A172 (cell line): Measurements from ENCODE around the gene PIH1D1. TPM values are rescaled to one million over a fixed set of nuclear protein-coding genes. Genes with fewer than 3 reads are reported as not detected.
"Not testable (repeated sequence)": the region's sequence is repeated elsewhere in the genome, so short reads cannot be mapped to it uniquely, and the experiment has no call there.

Source experiments
- DNase-seq: peaks from one replicate; pipeline ENCODE4 v3.0.0-alpha.2; 2015; ENCODE audit warnings: low spot score
- total RNA-seq: library from RNA; depleted of rRNA; stranded (reverse); fragments of >200 nt; shearing (Covaris generic); gene quantifications from 2 replicates; pipeline ENCODE4 v1.2.3, GENCODE V29; 2014

PIH1D1 gene
- total RNA-seq, 1 experiment from 2014 or later, result 119 TPM

DNA sequence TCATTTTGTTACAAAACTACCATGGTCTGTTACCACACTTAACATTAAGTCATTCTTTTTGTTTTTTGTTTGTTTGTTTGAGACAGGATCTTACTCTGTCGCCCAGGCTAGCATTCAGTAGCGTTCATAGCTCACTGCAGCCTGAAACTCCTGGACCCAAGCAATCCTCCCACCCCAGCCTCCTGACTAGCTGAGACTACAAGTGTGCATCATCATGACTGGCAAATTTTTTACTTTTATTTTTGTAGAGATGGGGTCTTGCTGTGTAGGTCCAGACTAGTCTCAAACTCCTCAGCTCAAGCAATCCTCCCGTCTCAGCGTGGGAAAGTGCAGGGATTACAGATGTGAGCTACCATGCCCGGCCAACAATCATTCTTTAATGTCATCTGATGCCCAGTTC, 4.7 kb upstream of the PIH1D1 start:
- no peak for DNase-seq

DNA sequence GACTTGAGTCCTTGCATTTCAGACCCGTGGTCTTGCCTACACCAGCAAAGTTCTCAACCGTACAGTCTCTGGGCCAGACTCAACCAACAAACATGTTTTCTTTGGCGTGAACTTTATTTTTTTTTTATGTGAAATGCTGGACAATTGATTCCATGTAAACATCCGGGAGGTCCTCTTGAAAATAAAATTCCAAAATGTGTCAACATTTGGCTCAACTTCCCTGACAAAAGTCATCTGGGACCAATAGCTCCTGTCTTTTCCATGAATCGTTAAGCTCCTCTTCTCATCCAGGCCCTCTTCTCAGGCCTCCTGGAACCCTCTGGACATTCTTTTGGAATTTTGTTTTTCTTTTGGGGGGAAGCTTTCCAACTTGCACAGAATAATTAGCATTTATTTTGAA, 4.2 kb upstream of the PIH1D1 start:
- no peak for DNase-seq

DNA sequence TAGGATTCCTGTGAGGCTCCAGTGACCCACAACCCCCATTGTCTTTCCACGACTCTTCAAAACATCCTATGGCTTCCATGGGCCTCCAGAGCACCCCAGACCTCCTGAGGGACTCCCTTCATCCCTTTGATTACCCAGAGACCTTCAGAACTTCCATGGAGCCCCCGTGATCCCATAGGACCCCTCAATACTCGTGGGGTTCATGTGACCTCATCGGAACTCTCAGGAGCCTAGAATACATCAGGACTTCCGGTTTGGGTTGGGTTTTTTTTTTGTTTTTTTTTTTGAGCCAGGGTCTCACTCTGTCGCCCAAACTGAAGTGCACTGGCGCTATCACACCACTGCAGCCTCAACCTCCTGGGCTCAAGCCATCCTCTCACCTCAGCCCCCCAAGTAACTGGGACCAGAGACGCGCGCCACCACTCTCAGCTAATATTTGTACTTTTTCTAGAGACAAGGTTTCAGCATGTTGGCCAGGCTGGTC, 2.2 kb upstream of the PIH1D1 start:
- no peak for DNase-seq

DNA sequence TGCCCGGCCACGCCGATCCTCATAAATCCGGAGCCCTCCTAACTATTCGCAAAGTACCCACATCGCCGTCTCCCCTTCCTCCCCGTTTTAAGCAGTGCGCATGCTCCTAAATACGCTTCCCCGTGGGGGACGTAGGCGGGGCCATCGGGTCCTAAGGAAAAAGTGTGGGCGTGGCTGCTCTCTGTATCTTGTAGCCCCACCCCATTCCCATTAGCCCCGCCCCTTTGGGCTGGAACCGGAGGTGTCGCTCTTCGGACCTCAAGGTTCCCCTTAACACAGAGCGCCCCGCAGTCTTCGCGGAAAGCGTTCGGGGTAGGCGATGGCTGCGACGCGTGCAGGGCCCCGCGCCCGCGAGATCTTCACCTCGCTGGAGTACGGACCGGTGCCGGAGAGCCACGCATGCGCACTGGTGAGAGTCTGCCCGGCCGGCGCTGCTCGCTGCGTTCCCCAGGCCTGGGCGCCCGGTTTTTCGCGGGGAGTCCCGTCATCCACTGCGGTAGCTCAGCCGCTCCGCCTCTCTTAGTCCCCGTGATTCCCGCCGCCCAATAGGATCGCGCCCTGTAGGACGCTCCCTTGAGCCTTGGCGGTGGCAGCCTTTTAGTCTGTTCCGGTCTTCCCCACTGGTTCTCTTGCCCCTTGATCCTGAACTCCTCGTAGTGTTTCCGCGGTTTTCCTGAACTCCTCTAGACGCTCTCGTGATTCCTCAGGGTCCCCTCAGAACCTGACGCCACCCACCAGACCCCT, 1.6 kb upstream of the PIH1D1 start, which contains the start of gene ALDH16A1:
TSS of gene ALDH16A1 (plus strand) at position 213 of the 744 bp plus-strand sequence. CDS start at position 320, 107 bp downstream.
- peak; percentile 98 for DNase-seq

DNA sequence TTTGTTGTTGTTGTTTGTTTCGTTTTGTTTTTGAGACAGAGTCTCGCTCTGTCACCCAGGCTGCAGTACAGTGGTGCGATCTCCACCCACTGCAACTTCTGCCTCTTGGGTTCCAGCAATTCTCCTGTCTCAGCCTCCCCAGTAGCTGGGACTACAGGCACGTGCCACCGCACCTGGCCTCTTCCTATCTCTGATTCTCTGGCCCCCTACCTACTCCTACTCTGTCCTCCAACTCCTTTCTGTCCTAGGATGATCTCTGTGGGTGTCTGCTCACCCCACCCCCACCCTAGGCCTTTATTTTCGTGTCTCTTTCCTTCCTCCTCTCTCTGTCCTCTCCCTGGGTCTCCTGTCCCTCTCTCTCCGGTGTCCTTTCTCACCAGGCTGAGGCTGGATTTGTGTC, 1.2 kb downstream of the PIH1D1 start:
- DNase-seq, result no peak

DNA sequence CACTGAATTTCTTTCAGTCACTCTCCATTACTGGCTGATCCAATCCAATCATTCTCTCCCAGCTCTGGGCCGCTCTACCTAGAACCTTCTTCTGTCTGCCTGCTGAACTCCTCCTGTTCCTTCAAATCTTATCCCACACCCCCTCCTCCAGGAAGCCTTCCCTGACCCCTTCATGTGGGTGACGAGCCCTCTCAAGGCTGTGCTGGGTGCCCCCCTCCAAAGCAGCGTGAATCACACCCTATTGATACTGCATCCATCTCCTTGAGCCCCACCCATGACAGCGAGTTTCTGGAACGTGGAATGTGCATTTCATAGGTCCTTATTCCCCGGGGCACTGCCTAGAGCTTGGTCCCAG, 3.2 kb downstream of the PIH1D1 start:
- no peak for DNase-seq

DNA sequence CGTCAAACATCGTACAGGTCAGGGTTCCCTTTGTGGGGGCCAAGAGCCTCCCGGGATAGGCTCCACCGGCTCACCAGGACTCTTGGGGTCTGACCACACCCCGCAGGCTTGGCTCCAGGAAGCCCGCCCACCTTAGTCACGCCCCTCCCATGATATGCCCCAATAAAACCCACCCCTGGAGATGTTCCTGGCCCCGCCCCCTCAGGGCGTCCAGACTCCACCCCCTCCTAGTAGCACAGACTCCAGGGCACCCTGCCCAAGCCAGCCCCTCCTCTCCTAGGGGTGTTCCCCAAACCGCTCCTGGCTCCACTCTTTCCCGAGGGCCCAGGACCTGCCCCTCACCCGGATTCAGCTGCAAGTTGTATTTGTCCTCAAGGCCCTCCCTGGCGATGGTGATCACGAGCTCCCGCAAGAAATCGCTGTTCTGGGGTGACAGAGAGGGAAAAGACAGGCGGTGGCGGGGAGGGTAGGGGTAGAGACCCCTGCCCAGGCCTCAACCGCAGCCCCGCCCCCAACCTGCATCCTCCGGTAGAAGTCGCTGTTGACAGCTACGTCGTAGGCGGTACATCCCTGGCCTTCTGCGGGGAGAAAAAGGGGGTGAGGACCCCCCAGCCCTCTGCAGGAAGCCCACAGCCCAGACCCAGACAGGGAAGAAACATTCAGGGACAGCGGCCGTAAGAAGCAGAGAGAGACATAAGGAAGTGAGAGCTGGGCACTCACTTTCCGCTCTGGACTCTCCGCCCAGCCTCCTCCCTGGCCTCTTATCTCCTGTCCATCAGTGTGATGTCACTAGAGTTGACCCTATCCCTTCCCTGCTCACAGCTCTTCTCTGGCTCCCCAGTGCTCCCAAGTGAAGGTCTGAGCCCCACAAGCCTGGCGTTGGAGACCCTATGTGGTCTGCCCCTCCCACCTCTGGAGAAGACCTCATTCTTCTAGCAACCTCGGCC, 3.9 kb downstream of the PIH1D1 start:
- DNase-seq, result no peak

DNA sequence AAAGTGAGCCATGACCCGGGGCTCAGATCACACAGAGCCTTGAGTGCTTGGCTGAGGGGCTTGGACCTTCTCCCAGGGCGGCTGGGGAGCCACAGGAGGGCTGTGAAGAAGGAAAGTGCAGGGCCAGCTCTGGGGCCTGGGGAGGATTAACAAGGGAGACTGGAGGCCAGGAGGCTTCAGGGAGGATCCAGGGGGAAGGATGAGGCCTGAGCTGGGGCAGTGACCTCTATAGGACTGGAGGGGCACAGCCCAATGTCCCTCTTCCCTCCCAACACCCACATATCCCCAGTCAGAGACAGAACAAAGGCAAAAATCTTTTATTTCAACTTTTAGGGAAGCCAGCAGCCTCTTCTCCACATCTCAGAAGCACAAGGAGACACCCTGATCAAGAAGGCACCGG, 5.6 kb downstream of the PIH1D1 start:
- no peak for DNase-seq

DNA sequence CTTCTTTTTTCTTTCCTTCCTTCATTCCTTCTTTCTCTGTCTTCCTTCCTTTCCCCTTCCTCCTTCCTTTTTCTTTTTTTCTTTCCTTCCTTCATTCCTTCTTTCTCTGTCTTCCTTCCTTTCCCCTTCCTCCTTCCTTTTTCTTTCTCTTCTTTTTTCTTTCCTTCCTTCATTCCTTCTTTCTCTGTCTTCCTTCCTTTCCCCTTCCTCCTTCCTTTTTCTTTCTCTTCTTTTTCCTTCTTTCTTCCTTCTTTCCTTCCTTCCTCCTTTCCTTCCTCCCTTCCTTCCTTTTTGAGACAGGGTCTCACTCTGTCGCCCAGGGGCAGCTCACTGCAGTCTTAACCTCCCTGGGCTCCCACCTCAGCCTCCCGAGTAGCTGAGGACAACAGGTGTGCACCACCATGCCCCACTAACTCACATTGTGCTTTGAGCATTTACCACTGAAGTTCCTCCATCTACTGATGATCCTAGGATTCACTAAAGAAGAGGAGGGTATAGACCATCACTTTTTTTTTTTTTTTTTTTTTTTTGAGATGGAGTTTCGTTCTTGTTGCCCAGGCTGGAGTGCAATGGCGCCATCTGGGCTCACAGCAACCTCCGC, 7.4 kb downstream of the PIH1D1 start:
- DNase-seq, result not testable (repeated sequence)

DNA sequence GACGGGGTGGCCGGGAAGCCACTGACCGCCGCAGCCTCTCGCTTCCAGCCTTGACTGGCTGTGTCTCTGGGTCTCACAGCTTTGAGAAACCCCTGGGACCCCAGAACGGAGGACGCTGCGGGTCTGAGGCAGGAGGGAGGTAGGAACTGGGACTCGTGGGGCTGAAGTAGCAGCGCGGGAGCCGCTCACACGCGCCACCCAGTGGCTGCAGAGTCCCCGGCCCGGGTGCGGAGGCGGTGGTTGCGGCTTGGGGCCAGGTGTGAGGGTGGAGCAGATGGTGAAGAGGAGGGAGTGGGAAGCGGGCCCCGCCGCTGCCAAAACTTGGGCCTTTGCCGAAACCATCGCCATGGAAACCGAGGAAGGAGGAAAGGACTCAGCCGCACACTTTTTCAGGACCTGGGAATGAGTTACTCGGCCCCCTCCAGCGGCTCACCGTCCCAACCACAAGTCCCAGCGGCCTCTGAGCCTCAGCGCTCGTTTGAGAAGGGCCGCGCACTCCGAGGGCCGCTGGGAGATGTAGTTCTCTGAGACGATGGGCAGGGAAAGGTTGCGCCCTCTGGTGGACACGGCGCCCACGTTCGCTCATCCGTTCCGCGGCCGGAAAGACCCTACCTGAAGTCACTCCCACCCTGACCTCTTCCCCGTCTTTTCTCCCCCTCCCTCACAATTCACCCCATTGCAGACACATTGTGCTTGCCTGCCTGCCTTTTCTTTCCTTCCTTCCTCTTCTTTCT, 8.1 kb downstream of the PIH1D1 start:
- peak; percentile 91 for DNase-seq

DNA sequence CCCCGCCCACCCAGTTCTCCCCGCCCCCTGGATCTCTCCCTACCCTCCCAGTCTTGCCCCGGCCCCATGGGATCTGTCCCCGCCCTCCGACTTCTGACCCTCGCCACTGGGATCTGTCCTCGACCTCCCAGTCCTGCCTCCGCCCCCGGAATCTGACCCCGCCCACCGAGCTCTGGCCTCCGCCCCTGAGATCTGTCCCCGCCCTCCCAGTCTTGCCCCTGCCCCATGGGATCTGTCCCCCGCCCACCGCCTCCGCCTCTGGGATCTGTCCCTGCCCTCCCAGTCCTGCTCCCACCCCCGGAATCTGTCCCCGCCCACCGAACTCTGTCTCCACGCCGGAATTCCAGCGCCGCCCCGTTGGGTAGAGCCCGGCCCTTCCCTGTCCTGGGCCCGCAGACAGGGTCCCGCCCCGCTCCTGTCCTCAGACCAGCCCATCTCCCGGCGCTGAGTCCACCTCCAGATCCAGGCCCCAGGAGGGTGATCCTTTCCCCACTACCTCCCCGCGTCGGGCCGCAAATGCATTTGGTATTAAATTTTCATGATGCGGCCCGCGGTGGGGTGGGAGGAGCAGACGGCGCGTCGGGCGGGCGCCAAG, 8.7 kb downstream of the PIH1D1 start:
- peak; percentile 84 for DNase-seq

DNA sequence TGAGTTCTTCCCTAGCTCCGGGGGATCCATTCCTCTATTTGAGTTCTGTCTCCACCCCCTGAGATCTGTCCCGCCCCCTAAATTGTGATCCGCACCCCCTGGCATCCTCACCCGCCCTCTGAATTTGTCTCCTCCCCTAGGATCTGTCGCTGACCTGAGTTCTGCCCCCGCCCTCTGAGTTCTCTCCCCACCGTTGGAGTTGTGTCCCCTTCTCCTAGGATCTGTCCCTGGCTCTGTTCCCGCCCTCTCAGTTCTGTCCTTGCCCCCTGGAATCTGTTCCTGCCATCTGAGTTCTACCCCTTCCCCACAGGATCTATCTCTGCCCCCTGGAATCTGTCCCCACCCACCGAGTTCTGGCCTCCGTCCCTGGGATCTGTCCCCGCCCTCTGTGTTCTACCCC, 9.3 kb downstream of the PIH1D1 start:
- DNase-seq, result peak; percentile 35

DNA sequence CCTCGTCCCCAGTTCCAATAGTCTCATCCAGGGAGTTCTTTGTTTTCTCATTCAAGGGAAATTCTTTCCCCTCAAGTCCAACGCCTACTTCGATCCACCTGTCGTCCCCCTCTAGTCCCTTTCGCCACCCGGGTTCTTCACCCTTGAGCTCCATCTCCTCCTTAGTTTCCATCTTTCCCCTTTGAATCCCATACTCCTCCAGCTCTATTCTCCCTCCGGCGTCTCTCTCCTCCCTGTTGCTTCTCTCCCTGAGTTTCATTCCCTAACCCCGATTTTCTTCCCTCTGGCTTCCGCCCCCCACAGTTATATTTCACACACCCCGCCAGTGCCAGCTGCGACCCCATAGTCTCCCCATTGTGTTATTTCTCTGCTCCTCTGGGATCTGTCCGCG, 9.7 kb downstream of the PIH1D1 start:
- DNase-seq, result no peak

DNA sequence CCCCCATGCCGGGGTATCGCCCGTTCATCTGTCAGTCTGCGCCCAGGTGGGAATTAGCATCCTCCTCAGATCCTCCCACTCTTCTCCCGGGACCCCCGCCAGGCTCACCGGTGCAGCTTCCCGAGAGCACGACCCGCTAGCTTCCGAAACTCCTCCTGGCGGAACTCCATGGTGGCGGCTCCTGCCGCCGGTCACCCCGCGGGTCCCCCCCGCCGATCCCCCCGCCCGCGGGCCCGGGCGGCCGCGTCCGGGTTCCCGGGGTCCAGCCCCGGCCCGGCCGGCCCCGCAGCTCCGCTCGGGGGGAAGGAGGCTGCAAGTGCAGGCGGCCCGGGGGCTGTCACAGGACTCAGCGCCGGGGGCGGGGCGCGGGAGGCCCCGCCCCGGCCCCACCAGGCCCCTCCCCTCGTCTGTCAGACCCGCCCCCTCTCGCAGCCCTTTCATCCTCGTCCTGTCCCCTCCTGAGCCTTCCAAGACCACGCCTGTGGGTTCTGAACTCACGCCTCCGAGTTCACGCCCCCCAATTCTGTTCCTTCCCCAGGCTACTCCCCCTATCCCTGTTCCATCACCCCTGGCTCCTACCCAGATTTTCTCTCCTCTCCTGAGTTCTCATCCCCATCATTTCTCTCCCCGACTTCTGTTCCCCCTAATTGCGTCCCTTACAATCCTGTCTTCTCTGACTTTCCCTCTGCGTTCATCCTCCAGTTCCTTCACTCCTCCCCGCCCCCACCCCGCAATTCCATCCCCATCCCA, 10.2 kb downstream of the PIH1D1 start, which contains the start of gene SLC17A7:
TSS of gene SLC17A7 (minus strand) at position 318 of the 750 bp plus-strand sequence. CDS start at position 170, 148 bp downstream.
- DNase-seq, result no peak

DNA sequence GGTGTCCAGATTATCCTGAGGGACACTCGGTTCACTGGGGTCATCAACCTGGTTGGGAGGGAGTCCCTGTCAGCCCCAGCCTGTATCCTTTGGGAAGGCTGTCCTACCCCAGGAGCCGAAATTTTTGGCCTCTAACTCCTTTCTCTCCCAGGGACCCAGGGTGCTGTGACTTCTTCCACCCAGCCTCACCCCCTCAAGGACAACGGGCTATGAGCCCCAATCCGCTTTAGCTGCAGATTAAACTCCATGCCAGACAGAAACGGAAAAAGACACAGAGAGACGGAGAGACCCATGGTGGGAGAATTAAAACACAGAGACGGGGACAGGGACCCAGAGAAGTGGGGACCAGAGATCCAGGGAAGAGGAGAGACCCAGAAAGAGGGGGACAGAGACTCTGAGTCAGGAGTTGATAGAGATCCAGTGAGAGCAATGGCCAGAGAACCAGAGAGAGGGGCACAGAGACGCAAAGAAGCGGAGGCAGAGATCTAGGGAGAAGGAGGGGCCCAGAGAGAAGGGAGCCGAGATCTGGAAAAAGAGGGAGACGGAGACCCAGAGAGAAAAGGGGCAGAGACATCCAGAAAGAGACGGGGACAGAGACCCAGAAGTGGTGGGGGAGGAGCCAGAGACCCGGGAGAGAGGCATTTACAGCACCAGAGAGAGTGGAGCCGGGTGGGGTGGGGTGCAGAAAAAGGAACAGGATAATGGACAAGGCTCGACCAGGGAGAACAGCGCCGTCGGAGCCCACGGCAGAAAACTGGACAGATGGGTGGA, 11.0 kb downstream of the PIH1D1 start:
- DNase-seq, result no peak

DNA sequence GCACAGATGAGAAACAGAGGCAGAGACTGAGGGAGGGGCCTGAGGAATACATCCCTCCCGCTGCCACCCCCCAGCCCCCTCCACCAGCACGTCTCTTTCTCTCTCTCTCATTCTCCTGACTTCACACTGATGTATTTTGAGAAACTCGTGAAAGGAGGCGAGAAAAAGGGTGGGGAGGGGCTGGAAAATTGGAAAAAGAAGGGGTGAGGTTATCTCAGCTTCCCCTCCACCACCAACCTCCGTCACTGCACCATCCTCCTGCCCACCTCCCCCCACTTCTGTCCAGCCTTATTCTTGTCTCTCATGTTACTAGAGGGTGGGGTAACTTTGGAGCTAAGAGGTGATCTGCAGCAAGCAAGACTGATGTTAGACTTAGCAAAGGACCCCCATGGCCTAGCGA, 11.8 kb downstream of the PIH1D1 start:
- DNase-seq, result no peak

DNA sequence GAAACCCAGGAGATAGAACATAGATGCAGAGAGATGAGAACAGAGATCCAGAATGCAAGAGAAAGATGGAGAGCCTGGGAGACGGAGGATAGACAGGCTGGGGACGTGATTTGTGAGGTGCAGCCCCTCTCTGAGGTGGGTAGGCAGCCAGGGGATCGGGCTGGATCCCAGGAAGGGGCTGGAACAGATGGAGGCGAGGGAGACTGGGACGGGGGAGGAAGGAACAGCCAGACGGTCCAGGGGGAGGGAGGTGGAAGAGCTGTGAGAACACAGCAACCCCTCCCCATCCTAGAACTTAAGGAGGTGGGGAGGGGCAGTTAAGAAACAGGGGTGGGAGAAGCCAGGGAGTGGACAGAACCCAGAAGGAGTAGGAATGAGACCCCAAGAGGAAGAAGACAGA, 13.4 kb downstream of the PIH1D1 start:
- no peak for DNase-seq

DNA sequence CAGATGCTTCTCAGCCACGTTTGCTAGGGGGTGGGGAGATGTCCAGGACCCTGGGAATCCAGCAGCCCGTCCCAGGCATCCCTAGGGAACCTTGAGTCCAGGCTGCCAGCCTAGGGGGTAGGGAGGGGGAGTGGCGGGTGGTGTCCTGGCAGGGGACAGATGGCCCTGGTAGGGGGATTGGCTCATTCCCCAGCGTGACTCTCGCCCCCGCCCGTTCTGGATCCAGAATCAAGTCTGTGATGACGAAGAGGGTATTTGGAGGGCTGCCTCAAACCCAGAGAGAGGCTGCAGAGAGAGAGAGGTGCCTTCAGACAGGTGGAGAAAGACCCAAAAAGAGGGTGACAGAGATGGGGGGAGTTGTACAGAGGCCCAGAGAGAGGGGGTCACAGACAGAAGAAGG, 14.4 kb downstream of the PIH1D1 start:
- DNase-seq, result no peak

DNA sequence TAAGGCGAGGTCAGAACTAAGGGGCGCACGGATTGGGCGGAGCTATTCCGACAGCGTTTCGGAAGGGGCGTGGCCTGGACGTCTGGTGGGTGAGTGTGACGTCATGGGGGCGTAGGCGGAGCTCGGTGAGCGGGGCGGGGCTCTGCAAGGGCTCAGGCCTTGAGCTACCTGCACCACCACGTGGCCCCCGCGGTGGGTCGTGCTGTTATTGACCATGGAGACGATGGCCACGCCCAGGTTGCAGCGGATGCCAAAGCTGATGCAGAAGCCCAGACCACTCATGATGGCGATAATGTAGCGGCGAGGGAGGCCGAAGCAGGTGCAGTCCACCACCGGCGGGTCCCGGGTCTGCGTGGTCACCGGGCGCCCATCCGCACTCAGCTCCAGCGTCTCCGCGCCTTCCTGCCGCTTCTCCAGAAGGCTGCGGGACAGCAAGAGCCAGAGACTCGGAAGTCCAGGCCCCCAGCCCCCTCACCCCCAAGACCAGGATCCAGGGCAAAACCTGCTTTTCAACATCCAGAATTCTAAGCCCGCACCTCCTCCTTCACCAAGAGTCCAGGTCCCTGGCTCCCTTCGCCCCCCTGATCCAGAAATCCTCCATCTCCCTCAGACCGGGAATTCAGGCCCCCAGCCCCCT, 15.1 kb downstream of the PIH1D1 start:
- DNase-seq, result no peak
